Measurements from ENCODE around the gene TAS1R1. TPM values are rescaled to one million over a fixed set of nuclear protein-coding genes. Genes with fewer than 3 reads are reported as not detected.

Gene TAS1R1
- total RNA-seq, 1 donor from 2014 or later = not detected

DNA sequence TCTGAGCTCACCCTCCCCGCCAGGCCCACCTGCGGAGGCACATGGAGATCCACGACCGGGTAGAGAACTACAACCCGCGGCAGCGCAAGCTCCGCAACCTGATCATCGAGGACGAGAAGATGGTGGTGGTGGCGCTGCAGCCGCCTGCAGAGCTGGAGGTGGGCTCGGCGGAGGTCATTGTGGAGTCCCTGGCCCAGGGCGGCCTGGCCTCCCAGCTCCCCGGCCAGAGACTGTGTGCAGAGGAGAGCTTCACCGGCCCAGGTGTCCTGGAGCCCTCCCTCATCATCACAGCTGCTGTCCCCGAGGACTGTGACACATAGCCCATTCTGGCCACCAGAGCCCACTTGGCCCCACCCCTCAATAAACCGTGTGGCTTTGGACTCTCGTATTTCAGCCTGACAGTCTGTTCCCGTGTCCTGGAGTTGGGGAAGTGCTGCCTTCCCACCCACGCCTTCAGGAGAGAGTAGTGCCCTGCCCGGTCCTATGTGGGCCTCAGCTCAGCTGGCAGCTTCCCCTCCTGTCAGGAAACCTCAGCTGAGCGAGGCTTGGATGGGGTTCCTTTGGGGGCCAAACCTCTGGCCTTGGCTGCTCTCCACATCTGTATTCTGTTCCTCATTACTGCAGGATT lies 33.9 kb downstream of the TAS1R1 start:
- TF ChIP-seq, protein P1, sequence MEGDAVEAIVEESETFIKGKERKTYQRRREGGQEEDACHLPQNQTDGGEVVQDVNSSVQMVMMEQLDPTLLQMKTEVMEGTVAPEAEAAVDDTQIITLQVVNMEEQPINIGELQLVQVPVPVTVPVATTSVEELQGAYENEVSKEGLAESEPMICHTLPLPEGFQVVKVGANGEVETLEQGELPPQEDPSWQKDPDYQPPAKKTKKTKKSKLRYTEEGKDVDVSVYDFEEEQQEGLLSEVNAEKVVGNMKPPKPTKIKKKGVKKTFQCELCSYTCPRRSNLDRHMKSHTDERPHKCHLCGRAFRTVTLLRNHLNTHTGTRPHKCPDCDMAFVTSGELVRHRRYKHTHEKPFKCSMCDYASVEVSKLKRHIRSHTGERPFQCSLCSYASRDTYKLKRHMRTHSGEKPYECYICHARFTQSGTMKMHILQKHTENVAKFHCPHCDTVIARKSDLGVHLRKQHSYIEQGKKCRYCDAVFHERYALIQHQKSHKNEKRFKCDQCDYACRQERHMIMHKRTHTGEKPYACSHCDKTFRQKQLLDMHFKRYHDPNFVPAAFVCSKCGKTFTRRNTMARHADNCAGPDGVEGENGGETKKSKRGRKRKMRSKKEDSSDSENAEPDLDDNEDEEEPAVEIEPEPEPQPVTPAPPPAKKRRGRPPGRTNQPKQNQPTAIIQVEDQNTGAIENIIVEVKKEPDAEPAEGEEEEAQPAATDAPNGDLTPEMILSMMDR (IDR thresholded peaks at IDR 0.05; ENCODE audit: borderline replicate concordance) = no peak
- Histone ChIP-seq H3K4me3 (no peak overlapping the region), H3K27me3 (ENCODE audit: low read depth) (no peaks in the 10 kb centered on the region), H3K4me1 (peaks cover 97% of the 10 kb centered on the region), H3K36me3 (peaks cover 59% of the 10 kb centered on the region), H3K27ac (replicated peaks) (peak overlapping the region; percentile 61), H3K9me3 (replicated peaks) (no peaks in the 10 kb centered on the region)
- DNase-seq = no peak
- intact Hi-C loops (cut with micrococcal nuclease) = no loop called here

DNA sequence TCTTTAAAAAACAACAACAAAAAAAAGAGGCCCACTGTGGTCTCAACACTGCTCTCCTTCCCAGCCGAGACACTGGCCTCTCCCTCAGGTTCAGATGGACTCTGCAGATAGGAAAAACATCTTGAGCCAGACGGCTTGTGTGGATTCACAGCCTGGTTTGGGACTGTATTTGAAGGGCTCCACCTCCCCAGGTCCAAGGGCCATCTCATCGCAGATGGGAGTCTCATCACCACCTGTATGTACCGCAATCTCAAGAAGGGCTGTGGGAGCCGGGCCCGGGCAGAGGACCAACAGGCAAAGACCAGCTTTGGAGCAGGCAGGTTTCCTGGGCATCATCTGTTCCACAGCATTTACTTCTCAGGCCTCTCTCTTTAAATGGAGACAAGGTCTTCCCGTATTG lies 34.9 kb downstream of the TAS1R1 start:
- Histone ChIP-seq H3K4me3 (no peak overlapping the region), H3K27ac (replicated peaks) (peak overlapping the region; percentile 61), H3K9me3 (replicated peaks) (no peaks in the 10 kb centered on the region), H3K36me3 (peaks cover 70% of the 10 kb centered on the region), H3K4me1 (peaks cover 97% of the 10 kb centered on the region), H3K27me3 (ENCODE audit: low read depth) (no peaks in the 10 kb centered on the region)
- intact Hi-C loops (cut with micrococcal nuclease) = no loop called here
- no peak for DNase-seq
- TF ChIP-seq, protein P1 (IDR thresholded peaks at IDR 0.05; ENCODE audit: borderline replicate concordance) = no peak

DNA sequence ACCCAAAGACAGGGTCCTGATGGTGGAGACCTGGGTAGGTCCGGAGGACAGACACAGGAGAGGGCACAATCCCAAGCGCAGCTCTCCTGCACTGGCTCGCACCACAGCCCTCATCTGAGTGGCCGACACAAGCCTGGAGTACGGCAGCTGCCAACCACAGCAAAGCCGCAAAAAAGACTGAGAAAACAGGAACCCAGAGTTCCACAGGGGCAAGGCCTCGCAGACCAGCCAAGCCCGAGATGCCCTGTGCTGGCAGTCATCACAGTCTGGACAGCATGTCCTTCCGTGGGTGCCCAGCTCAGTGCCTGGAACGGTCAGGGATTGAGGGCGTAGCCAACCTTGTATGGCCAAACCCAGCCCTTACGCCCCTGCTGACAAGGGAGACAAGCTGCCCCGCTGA lies 36.1 kb downstream of the TAS1R1 start:
- TF ChIP-seq, protein P1 (IDR thresholded peaks at IDR 0.05; ENCODE audit: borderline replicate concordance) = no peak
- H3K36me3 ChIP-seq = peaks cover 81% of the 10 kb centered on the region
- no peak overlapping the region for H3K4me3 ChIP-seq
- intact Hi-C loops (cut with micrococcal nuclease) = no loop called here
- H3K9me3 ChIP-seq (replicated peaks) = no peaks in the 10 kb centered on the region
- H3K27me3 ChIP-seq (ENCODE audit: low read depth) = no peaks in the 10 kb centered on the region
- H3K4me1 ChIP-seq = peaks cover 97% of the 10 kb centered on the region
- no peak for DNase-seq
- H3K27ac ChIP-seq (replicated peaks) = peak overlapping the region; percentile 59

DNA sequence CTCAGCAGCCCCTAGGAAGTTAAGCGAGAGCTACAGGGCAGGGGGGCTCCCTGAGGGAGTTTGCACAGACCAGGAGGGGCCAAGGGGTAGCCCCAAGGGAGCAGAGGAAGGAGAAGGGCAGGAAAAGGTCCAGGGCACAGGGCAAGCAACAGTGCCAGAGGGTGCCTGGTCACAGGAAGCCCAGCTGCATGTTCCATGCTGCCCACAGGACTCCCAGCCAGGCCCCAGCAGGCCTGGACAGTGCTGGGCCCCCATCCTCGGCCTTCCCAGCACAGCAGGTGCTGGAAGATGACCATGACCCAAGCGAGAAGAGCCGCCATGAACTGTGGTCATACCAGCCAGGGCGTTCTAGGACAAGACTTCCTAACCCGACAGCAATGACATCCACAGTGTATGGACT lies 36.5 kb downstream of the TAS1R1 start:
- no peak overlapping the region for H3K4me3 ChIP-seq
- peak overlapping the region; percentile 59 for H3K27ac ChIP-seq (replicated peaks)
- H3K9me3 ChIP-seq (replicated peaks) = no peaks in the 10 kb centered on the region

DNA sequence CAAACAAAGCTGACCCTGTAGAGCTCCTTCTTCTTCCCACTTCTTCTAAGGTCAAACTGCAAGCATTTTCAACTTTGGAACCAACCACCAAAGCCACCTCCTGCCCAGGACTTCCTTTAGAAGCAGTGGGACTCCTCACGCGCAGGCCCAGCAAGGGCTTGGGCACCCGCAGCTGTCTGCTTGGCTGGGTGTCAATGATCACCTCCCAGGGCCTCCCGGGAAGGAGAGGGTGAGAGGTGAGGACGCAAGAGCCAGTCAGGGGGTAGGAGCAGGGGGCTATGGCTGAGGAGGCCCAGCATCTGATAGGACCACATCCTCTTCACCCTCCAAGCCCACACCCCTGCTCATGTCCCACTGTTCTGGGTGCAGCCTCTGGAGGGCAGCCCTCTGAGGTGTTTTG lies 37.3 kb downstream of the TAS1R1 start:
- H3K4me3 ChIP-seq = no peak overlapping the region
- TF ChIP-seq, protein P1 (IDR thresholded peaks at IDR 0.05; ENCODE audit: borderline replicate concordance) = no peak
- H3K4me1 ChIP-seq = peaks cover 97% of the 10 kb centered on the region
- peak overlapping the region; percentile 59 for H3K27ac ChIP-seq (replicated peaks)
- no peaks in the 10 kb centered on the region for H3K9me3 ChIP-seq (replicated peaks)
- no peak for DNase-seq
- H3K36me3 ChIP-seq = peaks cover 92% of the 10 kb centered on the region
- intact Hi-C loops (cut with micrococcal nuclease) = no loop called here
- H3K27me3 ChIP-seq (ENCODE audit: low read depth) = no peaks in the 10 kb centered on the region

More for the DNA sequence above, 36.5 kb downstream of the TAS1R1 start:
- H3K27me3 ChIP-seq (ENCODE audit: low read depth) = no peaks in the 10 kb centered on the region
- TF ChIP-seq, protein P1 (IDR thresholded peaks at IDR 0.05; ENCODE audit: borderline replicate concordance) = no peak
- H3K4me1 ChIP-seq = peaks cover 97% of the 10 kb centered on the region
- intact Hi-C loops (cut with micrococcal nuclease) = no loop called here
- peaks cover 86% of the 10 kb centered on the region for H3K36me3 ChIP-seq
- no peak for DNase-seq
